ENCODE data around the gene NXPH4.

The NXPH4 gene

DNA sequence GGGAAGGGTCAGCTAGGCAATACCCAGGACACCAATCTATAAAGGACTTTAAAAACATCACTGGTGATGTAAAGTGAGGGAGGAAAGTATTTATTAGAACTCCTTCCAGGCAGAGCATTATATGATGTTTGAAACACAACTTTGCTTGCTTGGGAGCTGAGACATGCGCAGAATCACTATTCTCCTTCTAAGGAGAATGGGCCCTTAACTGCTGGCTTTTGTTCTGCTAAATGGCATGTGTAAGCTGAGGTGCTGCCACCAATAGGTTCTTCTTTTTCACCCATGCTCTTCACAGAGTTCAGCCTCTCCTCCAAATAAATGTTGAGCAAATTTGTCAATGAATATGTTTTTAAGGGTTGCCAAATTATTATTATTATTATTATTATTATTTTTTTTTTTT lies 30.4 kb downstream of the NXPH4 start:
- no peak overlapping the region for H3K9ac ChIP-seq (ENCODE audit: insufficient read length)
- no peak overlapping the region for H3K27ac ChIP-seq
- DNase-seq (ENCODE audit: low read depth, low spot score) = no peak
- no peak overlapping the region for H3K4me3 ChIP-seq
- no peaks in the 10 kb centered on the region for H3K9me3 ChIP-seq (ENCODE audit: low read depth, low read length)
- no peaks in the 10 kb centered on the region for H3K36me3 ChIP-seq (ENCODE audit: insufficient read depth, low read length)
- TF ChIP-seq FOXP2 (optimal IDR thresholded peaks at IDR 0.05; ENCODE audit: control extremely low read depth, extremely low read length, insufficient read depth) (no peak), POLR2AphosphoS5 (IDR thresholded peaks at IDR 0.05; ENCODE audit: borderline replicate concordance, low read depth, low read length) (no peak), EZH2 (IDR thresholded peaks at IDR 0.05) (no peak)

DNA sequence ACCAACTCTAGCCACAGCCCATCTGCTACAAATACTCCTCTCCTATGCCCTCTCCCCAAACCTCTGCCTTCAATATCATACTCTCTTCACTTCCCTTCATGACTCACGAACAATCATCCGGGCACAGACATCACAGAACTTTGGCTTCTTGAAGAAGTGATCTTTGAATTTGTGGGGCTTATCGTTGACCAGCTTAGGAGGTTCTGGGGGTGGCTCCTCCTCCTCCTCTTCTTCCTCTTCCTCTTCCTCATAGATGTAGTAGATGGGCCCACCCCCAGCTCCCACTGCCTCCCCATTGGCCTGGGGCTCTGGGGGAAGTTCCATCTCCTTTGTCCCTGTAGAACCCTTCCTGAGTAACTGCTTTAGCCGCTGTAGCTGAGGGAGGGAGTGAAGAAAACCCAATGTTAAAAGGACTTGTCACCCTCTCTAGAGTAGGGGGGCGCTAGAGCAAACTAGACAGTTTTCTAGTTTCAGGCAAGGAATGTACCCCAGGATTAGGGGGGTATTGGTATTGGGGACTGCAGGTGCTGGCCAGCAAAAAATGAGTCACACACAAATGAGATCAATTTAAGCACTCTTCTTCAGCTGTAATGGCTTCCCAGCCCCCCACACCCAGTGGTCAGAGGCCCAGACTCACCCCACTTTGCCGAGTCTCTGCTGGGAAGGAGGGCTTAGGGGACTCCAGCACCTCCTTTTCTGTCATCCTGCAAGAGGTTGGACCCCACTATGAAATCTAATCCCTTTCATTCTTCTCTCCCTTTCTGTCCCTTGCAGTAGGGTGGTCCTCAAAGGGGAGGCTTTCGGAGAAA lies 32.5 kb downstream of the NXPH4 start:
- no peaks in the 10 kb centered on the region for H3K9me3 ChIP-seq (ENCODE audit: low read depth, low read length)
- no peak overlapping the region for H3K9ac ChIP-seq (ENCODE audit: insufficient read length)
- no peaks in the 10 kb centered on the region for H3K36me3 ChIP-seq (ENCODE audit: insufficient read depth, low read length)
- no peak overlapping the region for H3K4me3 ChIP-seq
- no peak overlapping the region for H3K27ac ChIP-seq
- TF ChIP-seq POLR2AphosphoS5 (IDR thresholded peaks at IDR 0.05; ENCODE audit: borderline replicate concordance, low read depth, low read length) = no peak
- TF ChIP-seq FOXP2 (optimal IDR thresholded peaks at IDR 0.05; ENCODE audit: control extremely low read depth, extremely low read length, insufficient read depth) = no peak
- no peak for TF ChIP-seq EZH2 (IDR thresholded peaks at IDR 0.05)
- no peak for DNase-seq (ENCODE audit: low read depth, low spot score)

DNA sequence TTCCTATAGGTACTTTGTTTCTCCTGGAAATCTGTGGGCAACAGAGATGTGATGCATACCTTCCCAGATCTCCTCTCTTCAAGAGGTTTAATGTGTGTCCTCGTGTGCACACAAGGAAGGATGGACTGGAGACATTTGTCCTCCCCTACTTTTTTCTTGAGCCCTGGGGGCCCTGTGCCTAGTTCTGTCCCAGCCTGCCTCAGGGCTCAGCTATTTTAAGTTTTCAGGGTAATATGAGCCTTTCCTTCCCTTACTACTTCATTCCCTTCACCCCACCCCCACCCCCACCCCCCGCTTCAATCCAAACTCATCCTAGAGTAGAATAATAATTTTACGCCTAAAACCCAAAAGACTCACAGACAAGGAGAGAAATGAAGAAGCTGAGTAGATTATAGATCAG lies 33.9 kb downstream of the NXPH4 start:
- no peak for DNase-seq (ENCODE audit: low read depth, low spot score)
- no peak overlapping the region for H3K4me3 ChIP-seq
- no peak overlapping the region for H3K9ac ChIP-seq (ENCODE audit: insufficient read length)
- H3K27ac ChIP-seq = no peak overlapping the region
- H3K9me3 ChIP-seq (ENCODE audit: low read depth, low read length) = no peaks in the 10 kb centered on the region
- no peak for TF ChIP-seq FOXP2 (optimal IDR thresholded peaks at IDR 0.05; ENCODE audit: control extremely low read depth, extremely low read length, insufficient read depth)
- no peak for TF ChIP-seq EZH2 (IDR thresholded peaks at IDR 0.05)
- TF ChIP-seq POLR2AphosphoS5 (IDR thresholded peaks at IDR 0.05; ENCODE audit: borderline replicate concordance, low read depth, low read length) = no peak
- H3K36me3 ChIP-seq (ENCODE audit: insufficient read depth, low read length) = peaks cover 6% of the 10 kb centered on the region; the same call in 1 of the 2 replicates

DNA sequence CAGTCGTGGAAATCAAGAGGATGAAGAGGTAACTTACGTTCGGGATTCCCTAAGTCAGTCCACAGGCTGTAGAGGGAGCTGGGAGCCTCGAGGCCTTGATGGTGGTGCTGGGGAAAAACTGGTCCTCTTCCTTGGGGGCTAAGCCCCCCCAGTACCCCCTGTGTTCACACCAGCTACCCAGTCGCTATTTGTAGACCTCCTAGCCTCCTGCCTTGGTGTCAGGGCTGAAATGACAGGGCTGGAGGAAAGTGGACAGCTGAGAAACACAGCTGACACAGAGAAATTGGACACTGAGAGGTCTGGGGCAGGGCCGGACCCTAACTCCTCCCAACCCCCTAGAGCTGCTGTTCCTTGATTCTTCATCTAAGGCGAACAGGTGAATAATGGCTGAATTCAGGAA lies 34.4 kb downstream of the NXPH4 start, which contains the start of gene STAC3:
Gene STAC3, minus strand, starts transcription at position 232 of the 400 bp plus-strand sequence. CDS start 1,551 bp downstream, outside the sequence.
- Histone ChIP-seq H3K4me3 (no peak within 1 kb of the TSS), H3K9ac (ENCODE audit: insufficient read length) (no peak within 1 kb of the TSS), H3K9me3 (ENCODE audit: low read depth, low read length) (no peaks in the 10 kb centered on the region), H3K27ac (no peak within 1 kb of the TSS), H3K36me3 (ENCODE audit: insufficient read depth, low read length) (peaks cover 10% of the 10 kb centered on the region; the same call in 1 of the 2 replicates)
- no peak for TF ChIP-seq EZH2 (IDR thresholded peaks at IDR 0.05)
- TF ChIP-seq FOXP2 (optimal IDR thresholded peaks at IDR 0.05; ENCODE audit: control extremely low read depth, extremely low read length, insufficient read depth) = no peak
- TF ChIP-seq POLR2AphosphoS5 (IDR thresholded peaks at IDR 0.05; ENCODE audit: borderline replicate concordance, low read depth, low read length) = no peak
- DNase-seq (ENCODE audit: low read depth, low spot score) = no peak

DNA sequence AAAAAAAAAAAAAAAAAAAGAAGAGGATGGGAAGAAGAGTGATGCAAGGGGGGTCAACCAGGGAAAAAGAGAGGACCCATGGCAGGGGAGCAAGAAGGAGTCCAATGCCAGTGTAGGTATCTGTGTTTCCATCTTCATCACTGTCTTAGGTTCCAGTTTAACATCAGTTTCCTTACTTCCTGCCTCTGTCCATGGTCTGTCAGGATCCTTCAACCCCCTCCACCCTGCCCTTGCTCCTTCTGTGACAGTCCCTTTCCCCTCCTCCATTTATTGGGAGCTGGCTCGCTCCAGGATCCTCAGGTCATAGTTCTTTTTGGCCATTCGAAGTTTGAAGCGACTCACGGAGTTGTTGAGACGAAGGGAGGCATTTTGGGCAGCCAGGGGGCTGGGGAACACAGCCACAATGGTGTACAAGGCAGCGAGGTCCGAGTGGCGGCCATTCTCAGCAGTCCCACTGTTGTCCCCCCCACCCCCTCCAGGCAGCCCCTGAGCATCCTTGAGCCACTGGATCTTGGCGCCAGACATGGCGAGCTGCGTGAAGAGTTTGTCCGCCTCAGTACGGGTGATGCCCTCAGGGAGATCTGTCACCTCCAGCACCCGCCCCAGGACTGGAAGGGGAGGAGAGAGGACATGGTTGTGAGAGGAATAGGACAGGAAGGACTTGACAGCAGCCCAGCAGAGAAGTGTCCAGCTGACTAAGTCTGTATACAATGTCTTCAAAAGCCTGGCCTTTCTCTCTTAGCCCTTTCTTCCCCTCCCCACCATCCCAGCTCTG lies 38.1 kb downstream of the NXPH4 start:
- no peak for DNase-seq (ENCODE audit: low read depth, low spot score)
- no peak overlapping the region for H3K9ac ChIP-seq (ENCODE audit: insufficient read length)
- H3K4me3 ChIP-seq = no peak overlapping the region
- no peaks in the 10 kb centered on the region for H3K9me3 ChIP-seq (ENCODE audit: low read depth, low read length)
- H3K36me3 ChIP-seq (ENCODE audit: insufficient read depth, low read length) = peaks cover 41% of the 10 kb centered on the region
- no peak overlapping the region for H3K27ac ChIP-seq
- TF ChIP-seq FOXP2 (optimal IDR thresholded peaks at IDR 0.05; ENCODE audit: control extremely low read depth, extremely low read length, insufficient read depth) (no peak), POLR2AphosphoS5 (IDR thresholded peaks at IDR 0.05; ENCODE audit: borderline replicate concordance, low read depth, low read length) (no peak), EZH2 (IDR thresholded peaks at IDR 0.05) (no peak)

DNA sequence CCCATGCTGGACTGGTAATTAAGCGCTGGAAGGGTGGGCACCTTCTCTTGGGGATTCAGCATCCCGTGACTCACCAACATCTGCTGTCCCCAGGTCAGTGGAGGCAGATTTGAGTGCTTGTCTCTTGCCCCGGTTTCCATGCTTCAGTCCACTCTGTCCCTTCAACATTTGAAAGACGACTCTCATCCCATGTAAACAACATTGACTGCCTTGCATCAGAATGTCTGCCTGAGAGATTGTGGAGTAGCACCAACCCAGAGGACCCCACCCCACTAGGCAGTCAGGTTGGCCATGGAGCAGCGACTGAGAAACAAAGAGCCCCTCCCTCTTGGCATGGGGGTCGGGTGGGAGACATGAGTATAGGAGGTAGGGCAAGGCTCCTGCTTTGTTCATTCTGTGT lies 39.3 kb downstream of the NXPH4 start:
- Histone ChIP-seq H3K36me3 (ENCODE audit: insufficient read depth, low read length) (peaks cover 49% of the 10 kb centered on the region), H3K27ac (no peak overlapping the region), H3K9me3 (ENCODE audit: low read depth, low read length) (no peaks in the 10 kb centered on the region), H3K9ac (ENCODE audit: insufficient read length) (no peak overlapping the region), H3K4me3 (no peak overlapping the region)
- TF ChIP-seq FOXP2 (optimal IDR thresholded peaks at IDR 0.05; ENCODE audit: control extremely low read depth, extremely low read length, insufficient read depth) = no peak
- no peak for TF ChIP-seq POLR2AphosphoS5 (IDR thresholded peaks at IDR 0.05; ENCODE audit: borderline replicate concordance, low read depth, low read length)
- TF ChIP-seq EZH2 (IDR thresholded peaks at IDR 0.05) = no peak
- DNase-seq (ENCODE audit: low read depth, low spot score) = no peak

DNA sequence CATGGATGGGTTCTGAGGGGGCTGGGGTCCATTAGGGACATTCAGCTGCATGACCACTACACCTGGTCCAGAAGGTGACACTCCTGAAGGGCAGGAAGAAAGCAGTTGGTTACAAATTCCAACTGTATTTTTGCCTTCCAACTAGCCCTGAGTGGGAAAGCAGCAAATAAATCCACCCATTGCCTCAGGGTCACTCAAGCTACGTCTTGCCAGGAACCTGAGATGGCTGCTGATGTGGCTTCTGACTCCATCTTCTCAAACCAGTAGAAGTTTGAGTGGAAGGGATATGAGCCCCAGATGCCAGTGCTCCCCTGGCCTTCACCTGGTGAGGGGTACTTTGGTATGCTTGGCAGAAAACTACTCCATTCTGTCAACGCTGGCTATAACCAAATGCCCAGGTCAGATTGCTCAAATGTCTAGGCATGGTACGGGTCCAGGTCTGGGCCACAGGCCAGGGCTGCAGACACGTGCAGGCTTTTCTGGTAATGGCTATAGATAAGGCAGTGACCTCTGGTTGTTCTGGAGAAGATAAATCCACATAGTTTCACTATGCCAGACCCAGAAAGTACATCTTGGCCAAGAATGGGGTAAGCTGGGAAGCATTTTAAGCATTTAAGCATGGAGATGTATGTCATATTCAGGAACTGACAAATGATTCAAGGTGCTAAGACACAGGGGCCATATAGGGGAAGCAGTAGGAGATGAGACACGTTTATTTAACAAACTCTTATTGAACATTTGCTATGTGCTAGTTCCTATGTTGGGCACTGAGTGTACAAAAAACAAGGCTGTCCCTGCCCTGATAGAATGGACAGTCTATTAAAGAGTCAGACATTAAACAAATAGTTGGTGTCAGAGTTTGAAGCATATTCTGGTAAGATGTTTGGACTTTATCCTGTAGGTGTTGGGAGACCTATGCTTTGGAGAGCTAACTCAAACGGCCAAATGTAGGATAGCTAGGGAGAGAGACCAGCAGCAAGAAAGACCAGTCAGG lies 42.7 kb downstream of the NXPH4 start:
- Histone ChIP-seq H3K9ac (ENCODE audit: insufficient read length) (no peak overlapping the region), H3K27ac (no peak overlapping the region), H3K36me3 (ENCODE audit: insufficient read depth, low read length) (peaks cover 65% of the 10 kb centered on the region), H3K9me3 (ENCODE audit: low read depth, low read length) (no peaks in the 10 kb centered on the region), H3K4me3 (no peak overlapping the region)
- no peak for TF ChIP-seq FOXP2 (optimal IDR thresholded peaks at IDR 0.05; ENCODE audit: control extremely low read depth, extremely low read length, insufficient read depth)
- TF ChIP-seq EZH2 (IDR thresholded peaks at IDR 0.05) = no peak
- no peak for TF ChIP-seq POLR2AphosphoS5 (IDR thresholded peaks at IDR 0.05; ENCODE audit: borderline replicate concordance, low read depth, low read length)
- no peak for DNase-seq (ENCODE audit: low read depth, low spot score)

All from SK-N-MC (cell line).